Right lobe of liver (tissue), 6 donors: ENCODE measurements around the gene PPP5C. TPM values are rescaled to one million over a fixed set of nuclear protein-coding genes. Genes with fewer than 3 reads are reported as not detected.
A peak's percentile ranks its signal among the peaks of the same experiment; 100 is the strongest.

ENCODE experiments used
- ATAC-seq, 4 donors: fragments of 200-7000 bp; cut with Tn5 transposase; one replicate each; pipeline ENCODE4 v1.9.1; 2020; ENCODE audit warnings: mild to moderate bottlenecking in 4 of 4, moderate library complexity in 4 of 4
- DNase-seq, 3 donors: peaks; one replicate each; pipeline ENCODE4 v3.0.0-alpha.2; 2020
- H3K27ac ChIP-seq, 3 donors: fragments of 200-600 bp; one replicate each; pipeline ENCODE4 v1.8.0; 2022
- H3K27me3 ChIP-seq, 2 donors: fragments of 200-600 bp; one replicate each; pipeline ENCODE4 v1.8.0; 2022
- H3K36me3 ChIP-seq, 4 donors: fragments of 200-600 bp; sonication (generic) in 1 of 4; one replicate each; pipeline versions ENCODE4 v1.5.1 to v1.8.0; 2017 to 2022; ENCODE audit warnings: control low read depth in 1 of 4
- H3K4me1 ChIP-seq, 4 donors: fragments of 200-600 bp; sonication (generic) in 1 of 4; one replicate each; pipeline versions ENCODE4 v1.5.1 to v1.8.0; 2017 to 2022; ENCODE audit warnings: control low read depth in 1 of 4
- H3K4me3 ChIP-seq, 3 donors: fragments of 200-600 bp; one replicate each; pipeline ENCODE4 v1.8.0; 2022
- H3K9me3 ChIP-seq, 4 donors: fragments of 200-600 bp; sonication (generic) in 1 of 4; one replicate each; pipeline versions ENCODE4 v1.5.1 to v1.8.0; 2017 to 2022; ENCODE audit warnings: control low read depth in 1 of 4
- POLR2A ChIP-seq: fragments of 450-650 bp; IDR thresholded peaks from one replicate; pipeline ENCODE4 v1.6.1; 2017; ENCODE audit warnings: antibody characterized with exemption, mild to moderate bottlenecking
- WGBS: methylation state at CpG from one replicate; pipeline ENCODE4 v1.1.6; 2018; ENCODE audit warnings: low coverage, low lambda C conversion rate; ENCODE audit not compliant: insufficient coverage; ENCODE audit errors: missing lambda C conversion rate; 5-methylcytosine and 5-hydroxymethylcytosine counted together
- intact Hi-C, 2 donors: fragments of 100-400 bp; cut with DNase I; formaldehyde crosslinking; loops; one replicate each; pipeline versions ENCODE4 v1.11.2 to v1.14.1; 2022
- total RNA-seq, 6 experiments: library from RNA; depleted of rRNA in 2 of 6; stranded (reverse); fragments of >200 nt in 2 of 6; fragmentation: NEBNext Ultra II Directional in 3 of 6; extraction: Animal tissue kit (Norgen Biotek cat#: 25700) in 3 of 6; gene quantifications; one replicate each; pipeline versions ENCODE4 v1.1.0 to v1.2.4, GENCODE V29; 2016 to 2023
- TF ChIP-seq, protein P1 (sequence below), 4 donors: fragments of 200-600 bp in 3 of 4; fragments of 450-650 bp in 1 of 4; IDR thresholded peaks; one replicate each; pipeline versions ENCODE4 v1.5.1 to v1.8.0; 2016 to 2022; ENCODE audit warnings: antibody characterized with exemption in 4 of 4, mild to moderate bottlenecking in 2 of 4
- donor health status: DM: no; HTN: yes; CAD: no.
- donor health status: DM: no; HTN: no; CAD: no.
- donor health status: DM: no; HTN: no; CAD: no.
- donor health status: DM: no; HTN: yes; CAD: no.
- donor health status: DM: no; HTN: yes; CAD: no.

The PPP5C gene
- total RNA-seq, 6 experiments from 2014 or later = 23.9 to 47.8 (median 36.0) TPM

DNA sequence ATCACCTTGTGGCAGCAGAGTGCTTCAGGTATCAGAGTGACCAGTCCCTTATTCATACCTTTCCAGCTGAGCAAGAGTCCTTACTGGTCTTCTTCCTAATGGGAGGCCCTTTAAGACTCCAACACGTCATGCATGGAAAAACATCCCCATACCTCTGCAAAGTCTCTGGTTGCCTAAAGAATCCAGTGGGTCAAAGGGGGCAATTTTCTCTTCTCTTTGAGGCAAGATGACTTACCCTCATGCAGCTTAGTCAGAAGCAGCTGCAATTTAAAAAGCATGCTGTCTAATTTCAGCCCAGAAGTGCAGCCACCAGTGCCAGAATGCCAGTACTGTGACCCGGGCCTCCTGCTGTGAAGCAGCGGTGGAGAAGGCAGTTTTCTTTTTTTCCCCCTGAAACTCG lies 18.7 kb downstream of the PPP5C start:
- H3K36me3 ChIP-seq = peaks cover 0 to 5% (median 2%) of the 10 kb centered on the region in 4 donors
- no peak for ATAC-seq
- 86% methylated on average over 3 of the region's 4 CpGs for WGBS
- no peak overlapping the region for H3K4me3 ChIP-seq
- no peaks in the 10 kb centered on the region for H3K9me3 ChIP-seq
- no peak for DNase-seq
- no peak overlapping the region for H3K27ac ChIP-seq
- no peak for TF ChIP-seq POLR2A
- TF ChIP-seq, protein P1, sequence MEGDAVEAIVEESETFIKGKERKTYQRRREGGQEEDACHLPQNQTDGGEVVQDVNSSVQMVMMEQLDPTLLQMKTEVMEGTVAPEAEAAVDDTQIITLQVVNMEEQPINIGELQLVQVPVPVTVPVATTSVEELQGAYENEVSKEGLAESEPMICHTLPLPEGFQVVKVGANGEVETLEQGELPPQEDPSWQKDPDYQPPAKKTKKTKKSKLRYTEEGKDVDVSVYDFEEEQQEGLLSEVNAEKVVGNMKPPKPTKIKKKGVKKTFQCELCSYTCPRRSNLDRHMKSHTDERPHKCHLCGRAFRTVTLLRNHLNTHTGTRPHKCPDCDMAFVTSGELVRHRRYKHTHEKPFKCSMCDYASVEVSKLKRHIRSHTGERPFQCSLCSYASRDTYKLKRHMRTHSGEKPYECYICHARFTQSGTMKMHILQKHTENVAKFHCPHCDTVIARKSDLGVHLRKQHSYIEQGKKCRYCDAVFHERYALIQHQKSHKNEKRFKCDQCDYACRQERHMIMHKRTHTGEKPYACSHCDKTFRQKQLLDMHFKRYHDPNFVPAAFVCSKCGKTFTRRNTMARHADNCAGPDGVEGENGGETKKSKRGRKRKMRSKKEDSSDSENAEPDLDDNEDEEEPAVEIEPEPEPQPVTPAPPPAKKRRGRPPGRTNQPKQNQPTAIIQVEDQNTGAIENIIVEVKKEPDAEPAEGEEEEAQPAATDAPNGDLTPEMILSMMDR (IDR thresholded peaks at IDR 0.05) = no peak
- H3K27me3 ChIP-seq = no peaks in the 10 kb centered on the region
- intact Hi-C loops = no loop called here
- H3K4me1 ChIP-seq = peaks cover 0 to 24% (median 10%) of the 10 kb centered on the region in 4 donors

DNA sequence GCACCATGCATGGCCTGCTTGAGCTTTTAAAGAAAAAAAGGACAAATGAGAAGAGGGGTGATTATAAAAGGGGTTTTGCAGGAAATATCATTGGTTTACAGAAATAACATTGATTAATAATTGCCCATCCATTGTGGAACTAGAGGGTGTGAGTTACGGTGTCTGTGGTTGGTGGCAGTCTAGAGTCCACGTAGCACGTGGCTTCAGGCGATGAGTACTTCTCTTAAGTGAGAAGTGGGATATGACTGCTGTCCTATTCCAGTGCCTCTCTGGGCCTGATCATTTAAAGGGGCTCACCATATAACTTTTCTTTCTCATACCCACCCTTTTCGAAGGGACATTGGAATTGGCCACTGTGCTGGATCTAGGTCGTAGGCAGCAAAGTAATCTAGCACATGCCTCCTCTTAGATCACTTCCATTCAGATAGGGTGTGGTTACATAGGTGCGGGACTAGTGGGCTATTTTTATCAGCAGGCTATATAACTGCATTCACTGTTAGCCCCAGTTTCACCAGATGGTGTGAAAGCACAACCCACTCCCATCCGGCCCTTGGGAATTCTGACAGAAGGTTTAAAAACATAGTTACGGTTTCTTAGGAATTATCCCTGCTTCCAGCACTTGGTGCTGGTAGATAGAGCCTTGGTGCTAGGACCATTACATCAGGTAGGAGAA lies 19.9 kb downstream of the PPP5C start:
- Histone ChIP-seq H3K27ac (no peak overlapping the region), H3K4me1 (peaks cover 0 to 24% (median 10%) of the 10 kb centered on the region in 4 donors), H3K27me3 (no peaks in the 10 kb centered on the region), H3K9me3 (no peaks in the 10 kb centered on the region), H3K36me3 (peaks cover 0 to 5% (median 2%) of the 10 kb centered on the region in 4 donors), H3K4me3 (no peak overlapping the region)
- WGBS = 91% methylated on average over 8 of the region's 9 CpGs
- TF ChIP-seq POLR2A = no peak
- TF ChIP-seq, protein P1 (IDR thresholded peaks at IDR 0.05) = no peak
- ATAC-seq (no peak), DNase-seq (no peak)
- intact Hi-C loops = no loop called here

DNA sequence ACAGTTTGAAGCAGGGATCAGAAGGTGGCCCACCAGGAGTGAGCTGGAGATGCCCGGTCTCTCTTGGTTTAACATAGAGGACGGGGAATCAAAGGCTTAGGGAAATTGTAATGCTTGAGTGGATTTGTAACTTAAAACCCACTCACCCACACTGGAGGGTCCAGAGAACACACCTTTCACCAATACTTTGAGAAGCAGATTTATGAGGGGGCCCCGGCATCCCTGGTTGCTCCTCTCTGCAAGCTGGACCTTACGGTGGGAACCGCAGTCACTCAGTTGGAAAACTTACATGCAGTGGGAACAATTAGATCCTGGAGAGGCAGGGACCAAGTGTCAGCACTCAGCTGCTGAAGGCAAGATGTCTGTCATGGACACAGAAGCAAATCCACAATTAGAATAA lies 20.5 kb downstream of the PPP5C start:
- Histone ChIP-seq H3K36me3 (peaks cover 0 to 5% (median 2%) of the 10 kb centered on the region in 4 donors), H3K27ac (no peak overlapping the region), H3K4me3 (no peak overlapping the region), H3K9me3 (no peaks in the 10 kb centered on the region), H3K27me3 (no peaks in the 10 kb centered on the region), H3K4me1 (peaks cover 0 to 24% (median 10%) of the 10 kb centered on the region in 4 donors)
- WGBS = 100% methylated on average over 2 of the region's 5 CpGs
- intact Hi-C loops = no loop called here
- DNase-seq (no peak), ATAC-seq (no peak)
- no peak for TF ChIP-seq POLR2A
- TF ChIP-seq, protein P1 (IDR thresholded peaks at IDR 0.05) = no peak

DNA sequence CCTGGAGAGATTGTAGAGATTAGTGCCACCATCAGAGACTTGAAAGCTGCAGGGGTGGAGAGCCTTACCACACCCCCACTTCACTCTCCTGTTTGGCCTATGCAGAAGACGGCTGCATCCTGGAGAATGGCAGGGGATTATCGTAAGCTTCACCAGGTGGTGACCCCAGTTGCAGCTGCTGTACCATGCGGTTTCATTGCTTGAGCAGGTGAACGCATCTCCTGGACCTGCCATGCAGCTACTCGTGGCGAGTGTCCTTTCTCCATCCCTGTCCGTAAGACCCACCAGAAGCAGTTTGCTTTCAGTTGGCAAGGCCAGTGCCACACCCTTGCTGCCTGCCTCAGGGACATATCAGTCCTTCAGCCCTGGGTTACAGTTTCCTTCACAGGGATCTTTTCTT lies 21.2 kb downstream of the PPP5C start:
- no peak for TF ChIP-seq POLR2A
- TF ChIP-seq, protein P1 (IDR thresholded peaks at IDR 0.05) = no peak
- intact Hi-C loops = no loop called here
- Histone ChIP-seq H3K4me3 (no peak overlapping the region), H3K27ac (no peak overlapping the region), H3K4me1 (peaks cover 0 to 24% (median 10%) of the 10 kb centered on the region in 4 donors), H3K36me3 (peaks cover 0 to 5% (median 2%) of the 10 kb centered on the region in 4 donors), H3K27me3 (no peaks in the 10 kb centered on the region), H3K9me3 (no peaks in the 10 kb centered on the region)
- ATAC-seq = no peak
- DNase-seq = peak in 1 of 3 donors; percentile 20
- WGBS = 98% methylated on average over 4 of the region's 7 CpGs
